ENCODE data around the gene CD300C. TPM values are rescaled to one million over a fixed set of nuclear protein-coding genes. Genes with fewer than 3 reads are reported as not detected.

The CD300C gene
- total RNA-seq, 1 donor from 2014 or later, result not detected

- Mint-ChIP-seq H3K4me3 (no peak overlapping the region), H3K4me1 (peaks cover 10% of the 10 kb centered on the region), H3K27me3 (ENCODE audit: low read depth) (peaks cover 19% of the 10 kb centered on the region), H3K36me3 (ENCODE audit: low read depth) (no peaks in the 10 kb centered on the region), H3K27ac (ENCODE audit: unreplicated experiment) (no peak overlapping the region), H3K9me3 (no peaks in the 10 kb centered on the region)
- no peak for TF ChIP-seq CTCF (conservative IDR thresholded peaks at IDR 0.05)
- DNase-seq (ENCODE audit: low read depth, low spot score), result no peak
Observed at GRCh38 chr17:74543406-74543805, 2.5 kb downstream of the CD300C start.

GRCh38 chr17:74542727-74543383 lies 3.1 kb downstream of the CD300C start:
- Mint-ChIP-seq H3K27me3 (ENCODE audit: low read depth) (peaks cover 25% of the 10 kb centered on the region), H3K4me3 (no peak overlapping the region), H3K4me1 (peaks cover 10% of the 10 kb centered on the region), H3K36me3 (ENCODE audit: low read depth) (no peaks in the 10 kb centered on the region), H3K9me3 (no peaks in the 10 kb centered on the region), H3K27ac (ENCODE audit: unreplicated experiment) (no peak overlapping the region)
- no peak for DNase-seq (ENCODE audit: low read depth, low spot score)
- TF ChIP-seq CTCF (conservative IDR thresholded peaks at IDR 0.05), result no peak

GRCh38 chr17:74542166-74542565 lies 3.7 kb downstream of the CD300C start:
- H3K36me3 Mint-ChIP-seq (ENCODE audit: low read depth), result no peaks in the 10 kb centered on the region
- DNase-seq (ENCODE audit: low read depth, low spot score), result no peak
- no peaks in the 10 kb centered on the region for H3K9me3 Mint-ChIP-seq
- H3K4me3 Mint-ChIP-seq, result no peak overlapping the region
- peaks cover 32% of the 10 kb centered on the region for H3K27me3 Mint-ChIP-seq (ENCODE audit: low read depth)
- H3K27ac Mint-ChIP-seq (ENCODE audit: unreplicated experiment), result no peak overlapping the region
- peaks cover 10% of the 10 kb centered on the region for H3K4me1 Mint-ChIP-seq
- no peak for TF ChIP-seq CTCF (conservative IDR thresholded peaks at IDR 0.05)

GRCh38 chr17:74541176-74542111 lies 4.5 kb downstream of the CD300C start:
- Mint-ChIP-seq H3K36me3 (ENCODE audit: low read depth) (no peaks in the 10 kb centered on the region), H3K27me3 (ENCODE audit: low read depth) (peaks cover 39% of the 10 kb centered on the region), H3K27ac (ENCODE audit: unreplicated experiment) (no peak overlapping the region), H3K4me1 (peaks cover 10% of the 10 kb centered on the region), H3K9me3 (no peaks in the 10 kb centered on the region), H3K4me3 (no peak overlapping the region)
- no peak for TF ChIP-seq CTCF (conservative IDR thresholded peaks at IDR 0.05)
- no peak for DNase-seq (ENCODE audit: low read depth, low spot score)

GRCh38 chr17:74539281-74539820 lies 6.6 kb downstream of the CD300C start:
- Mint-ChIP-seq H3K4me3 (no peak overlapping the region), H3K27me3 (ENCODE audit: low read depth) (peaks cover 47% of the 10 kb centered on the region), H3K36me3 (ENCODE audit: low read depth) (no peaks in the 10 kb centered on the region), H3K9me3 (no peaks in the 10 kb centered on the region), H3K4me1 (peaks cover under 1% of the 10 kb centered on the region), H3K27ac (ENCODE audit: unreplicated experiment) (peak overlapping the region; percentile 78)
- DNase-seq (ENCODE audit: low read depth, low spot score), result no peak
- TF ChIP-seq CTCF (conservative IDR thresholded peaks at IDR 0.05), result no peak
